Measurements from ENCODE around the gene CSF2.

DNA sequence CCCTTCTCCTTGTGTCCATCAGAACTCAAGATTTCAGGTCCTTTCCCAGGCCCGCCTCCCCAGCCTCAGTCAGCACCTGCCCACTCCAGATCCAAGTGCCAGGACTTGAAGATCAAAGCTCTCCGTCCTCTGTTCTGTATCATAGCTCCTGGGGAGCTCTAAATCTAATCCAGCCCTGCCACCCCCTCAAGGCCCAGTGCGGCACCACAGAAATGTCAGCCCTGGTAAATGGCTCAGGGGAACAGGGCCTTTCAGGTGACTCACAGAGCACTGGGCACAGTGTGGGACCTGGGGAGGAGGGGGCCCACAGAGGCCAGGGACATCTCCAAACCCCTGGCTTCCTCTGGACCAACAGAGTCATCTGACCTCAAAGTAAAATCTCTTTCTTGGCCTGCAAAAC lies 6.0 kb downstream of the CSF2 start:
- TF ChIP-seq, protein P1, sequence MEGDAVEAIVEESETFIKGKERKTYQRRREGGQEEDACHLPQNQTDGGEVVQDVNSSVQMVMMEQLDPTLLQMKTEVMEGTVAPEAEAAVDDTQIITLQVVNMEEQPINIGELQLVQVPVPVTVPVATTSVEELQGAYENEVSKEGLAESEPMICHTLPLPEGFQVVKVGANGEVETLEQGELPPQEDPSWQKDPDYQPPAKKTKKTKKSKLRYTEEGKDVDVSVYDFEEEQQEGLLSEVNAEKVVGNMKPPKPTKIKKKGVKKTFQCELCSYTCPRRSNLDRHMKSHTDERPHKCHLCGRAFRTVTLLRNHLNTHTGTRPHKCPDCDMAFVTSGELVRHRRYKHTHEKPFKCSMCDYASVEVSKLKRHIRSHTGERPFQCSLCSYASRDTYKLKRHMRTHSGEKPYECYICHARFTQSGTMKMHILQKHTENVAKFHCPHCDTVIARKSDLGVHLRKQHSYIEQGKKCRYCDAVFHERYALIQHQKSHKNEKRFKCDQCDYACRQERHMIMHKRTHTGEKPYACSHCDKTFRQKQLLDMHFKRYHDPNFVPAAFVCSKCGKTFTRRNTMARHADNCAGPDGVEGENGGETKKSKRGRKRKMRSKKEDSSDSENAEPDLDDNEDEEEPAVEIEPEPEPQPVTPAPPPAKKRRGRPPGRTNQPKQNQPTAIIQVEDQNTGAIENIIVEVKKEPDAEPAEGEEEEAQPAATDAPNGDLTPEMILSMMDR (conservative IDR thresholded peaks at IDR 0.05; ENCODE audit: low read length): no peak
- TF ChIP-seq EZH2phosphoT487 (IDR thresholded peaks at IDR 0.05; ENCODE audit: borderline replicate concordance, low read depth, low read length): no peak

All from OCI-LY7 (cell line).